GM18499 (cell line): Measurements from ENCODE around the gene TAPBP.
"Not testable (repeated sequence)": the region's sequence is repeated elsewhere in the genome, so short reads cannot be mapped to it uniquely, and the experiment has no call there.

ENCODE experiments used
- ATAC-seq: cut with Tn5 transposase; IDR thresholded peaks from one replicate; pipeline ENCODE4 v1.9.1; 2021; ENCODE audit warnings: moderate number of reproducible peaks; ENCODE audit not compliant: insufficient read depth, unreplicated experiment

The TAPBP gene

DNA sequence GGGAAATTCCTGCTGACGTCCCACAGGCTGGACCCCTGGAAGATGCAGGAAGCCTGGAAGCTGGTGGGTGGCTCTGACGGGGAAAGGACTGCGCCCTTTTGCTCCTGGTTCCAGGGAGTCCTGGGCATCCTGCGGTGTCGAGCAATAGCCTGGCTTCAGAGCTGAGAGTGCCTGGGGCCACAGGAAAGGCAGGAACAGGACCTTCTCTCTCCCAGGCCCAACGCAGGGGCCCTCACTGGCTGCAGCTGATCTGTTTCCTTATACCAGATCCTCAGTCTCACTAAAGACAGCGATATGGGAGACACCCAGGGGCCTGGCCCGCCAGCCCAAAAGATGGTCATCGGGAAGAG is 35.5 kb downstream of the TAPBP start:
- ATAC-seq = no peak

DNA sequence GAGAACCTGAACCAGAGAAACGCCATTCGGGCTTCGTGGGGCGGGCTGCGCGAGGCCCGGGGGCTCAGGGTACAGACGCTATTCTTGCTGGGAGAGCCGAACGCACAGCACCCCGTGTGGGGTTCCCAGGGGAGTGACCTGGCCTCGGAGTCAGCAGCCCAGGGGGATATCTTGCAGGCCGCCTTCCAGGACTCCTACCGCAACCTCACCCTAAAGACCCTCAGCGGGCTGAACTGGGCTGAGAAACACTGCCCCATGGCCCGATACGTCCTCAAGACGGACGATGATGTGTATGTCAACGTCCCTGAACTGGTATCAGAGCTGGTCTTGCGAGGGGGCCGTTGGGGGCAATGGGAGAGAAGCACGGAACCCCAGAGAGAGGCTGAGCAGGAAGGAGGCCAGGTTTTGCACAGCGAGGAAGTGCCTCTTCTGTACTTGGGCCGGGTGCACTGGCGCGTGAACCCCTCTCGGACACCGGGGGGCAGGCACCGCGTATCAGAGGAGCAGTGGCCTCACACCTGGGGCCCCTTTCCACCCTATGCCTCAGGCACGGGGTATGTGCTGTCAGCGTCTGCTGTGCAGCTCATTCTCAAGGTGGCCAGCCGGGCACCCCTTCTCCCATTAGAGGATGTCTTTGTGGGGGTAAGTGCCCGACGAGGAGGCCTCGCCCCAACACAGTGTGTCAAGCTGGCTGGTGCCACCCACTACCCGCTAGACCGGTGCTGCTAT is 36.1 kb downstream of the TAPBP start:
- no peak for ATAC-seq

DNA sequence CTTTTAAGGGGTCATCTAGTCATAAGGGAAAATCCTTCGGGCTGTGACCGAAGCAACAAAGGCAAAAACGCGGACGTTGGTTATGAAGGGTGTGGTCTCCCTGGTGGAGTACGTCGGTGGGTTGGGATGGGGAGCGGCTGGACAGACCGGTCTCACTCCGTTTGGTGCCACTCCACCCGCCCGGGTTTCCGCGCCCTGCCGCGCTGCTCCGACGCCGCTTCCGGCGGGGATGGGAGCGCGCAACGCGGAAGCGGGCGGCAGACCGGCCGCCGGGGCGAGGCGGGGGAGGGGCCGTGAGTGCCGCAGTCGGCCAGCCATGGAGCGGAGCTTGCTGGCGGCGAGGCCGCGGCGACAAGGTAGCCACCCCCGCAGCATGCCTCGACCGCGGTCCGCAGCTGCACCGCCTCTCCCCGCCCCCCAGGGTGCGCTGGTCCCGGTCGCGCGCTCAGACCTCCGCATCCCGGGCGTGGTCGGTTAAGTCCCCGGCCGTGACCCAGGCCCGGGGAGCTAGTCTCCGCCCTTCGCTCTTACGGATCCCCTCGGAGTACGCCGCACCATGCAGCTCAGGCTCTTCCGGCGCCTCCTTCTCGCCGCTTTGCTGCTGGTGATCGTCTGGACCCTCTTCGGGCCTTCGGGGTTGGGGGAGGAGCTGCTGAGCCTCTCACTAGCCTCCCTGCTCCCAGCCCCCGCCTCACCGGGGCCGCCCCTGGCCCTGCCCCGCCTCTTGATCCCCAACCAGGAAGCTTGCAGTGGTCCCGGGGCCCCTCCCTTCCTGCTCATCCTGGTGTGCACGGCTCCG is 36.8 kb downstream of the TAPBP start, which contains the start of gene B3GALT4:
Gene B3GALT4, plus strand, starts transcription at position 260 of the 799 bp plus-strand sequence. Its CDS starts 297 bp downstream, at position 557.
- ATAC-seq = no peak

- ATAC-seq = no peak
These were observed 37.4 kb downstream of the TAPBP start for GRCh38 chr6:33276581-33276863.

- ATAC-seq = not testable (repeated sequence)
These were observed 37.9 kb downstream of the TAPBP start for GRCh38 chr6:33275795-33276580.

GRCh38 chr6:33273924-33274902 is 39.7 kb downstream of the TAPBP start:
- ATAC-seq = no peak

GRCh38 chr6:33273129-33273923 is 40.6 kb downstream of the TAPBP start:
- ATAC-seq = no peak

GRCh38 chr6:33272275-33273128 is 41.4 kb downstream of the TAPBP start:
- ATAC-seq = no peak

DNA sequence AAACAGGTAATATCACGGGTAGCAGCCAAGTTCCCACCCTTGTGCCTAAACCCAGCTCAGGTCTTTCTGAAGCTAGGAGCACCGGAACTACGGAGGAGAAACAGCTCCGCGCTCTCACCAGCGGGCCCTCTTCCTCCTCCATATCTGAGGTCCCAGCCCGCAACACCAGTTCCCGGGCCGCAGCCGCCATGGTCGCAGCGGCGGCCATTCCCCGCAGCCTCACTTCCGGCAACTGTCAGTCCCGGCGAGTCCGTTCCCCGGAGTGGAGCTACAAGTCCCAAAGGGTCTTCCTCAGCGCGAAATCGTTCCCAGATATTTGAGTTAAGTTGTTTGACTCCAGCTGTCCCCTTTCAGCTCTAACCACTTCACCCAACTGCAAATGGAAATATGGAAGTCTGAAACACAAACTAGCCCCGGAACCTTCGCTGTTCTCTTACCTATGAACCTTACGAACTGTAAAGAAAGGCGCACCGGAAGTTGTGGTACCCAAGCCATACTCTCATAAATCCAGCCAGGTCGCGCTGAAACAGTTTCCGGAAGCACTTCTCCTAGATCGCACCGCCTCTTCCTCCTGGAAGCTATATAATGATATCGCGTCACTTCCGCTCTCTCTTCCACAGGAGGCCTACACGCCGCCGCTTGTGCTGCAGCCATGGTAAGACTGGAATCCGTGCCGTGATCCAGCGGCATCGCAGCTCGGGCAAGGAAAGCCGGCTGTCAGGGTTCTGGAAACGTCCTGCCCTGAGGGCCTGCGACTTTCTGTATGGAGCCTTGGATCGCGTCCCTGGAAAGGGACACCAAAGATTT is 42.2 kb downstream of the TAPBP start, which contains the start of the genes RPS18 and VPS52:
Gene RPS18, plus strand, starts transcription at position 608 of the 807 bp plus-strand sequence. Its CDS starts 45 bp downstream, at position 653.
Gene VPS52, minus strand, starts transcription at position 409 of the 807 bp plus-strand sequence. Its CDS starts 201 bp downstream, at position 208.
- ATAC-seq = peak; percentile 65

GRCh38 chr6:33271117-33271467 is 42.8 kb downstream of the TAPBP start:
- ATAC-seq = no peak

GRCh38 chr6:33264015-33264414 is 49.9 kb downstream of the TAPBP start:
- no peak for ATAC-seq

GRCh38 chr6:33262490-33262889 is 51.4 kb downstream of the TAPBP start:
- not testable (repeated sequence) for ATAC-seq

- ATAC-seq = no peak
These were observed 54.8 kb downstream of the TAPBP start for GRCh38 chr6:33259032-33259431.

- ATAC-seq = no peak
These were observed 59.3 kb downstream of the TAPBP start for GRCh38 chr6:33254591-33254990.

DNA sequence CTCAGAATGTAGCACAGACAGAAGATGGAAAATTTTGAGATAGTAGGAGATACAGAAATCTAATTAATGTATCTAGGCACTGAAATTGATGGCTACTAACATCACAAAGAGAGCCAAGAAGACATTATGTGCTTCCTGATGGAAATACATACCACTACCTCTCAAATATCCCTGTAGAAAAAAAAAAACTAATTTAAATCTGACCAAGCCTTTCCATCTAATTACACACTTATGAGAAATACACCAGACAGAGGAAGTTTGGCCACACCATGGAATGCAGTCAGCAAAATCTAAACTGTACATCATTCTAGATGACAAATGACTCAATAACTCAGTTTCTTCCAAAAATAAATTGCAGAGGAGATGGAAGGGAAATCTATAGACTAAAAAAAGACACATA is 61.1 kb downstream of the TAPBP start:
- ATAC-seq = no peak

DNA sequence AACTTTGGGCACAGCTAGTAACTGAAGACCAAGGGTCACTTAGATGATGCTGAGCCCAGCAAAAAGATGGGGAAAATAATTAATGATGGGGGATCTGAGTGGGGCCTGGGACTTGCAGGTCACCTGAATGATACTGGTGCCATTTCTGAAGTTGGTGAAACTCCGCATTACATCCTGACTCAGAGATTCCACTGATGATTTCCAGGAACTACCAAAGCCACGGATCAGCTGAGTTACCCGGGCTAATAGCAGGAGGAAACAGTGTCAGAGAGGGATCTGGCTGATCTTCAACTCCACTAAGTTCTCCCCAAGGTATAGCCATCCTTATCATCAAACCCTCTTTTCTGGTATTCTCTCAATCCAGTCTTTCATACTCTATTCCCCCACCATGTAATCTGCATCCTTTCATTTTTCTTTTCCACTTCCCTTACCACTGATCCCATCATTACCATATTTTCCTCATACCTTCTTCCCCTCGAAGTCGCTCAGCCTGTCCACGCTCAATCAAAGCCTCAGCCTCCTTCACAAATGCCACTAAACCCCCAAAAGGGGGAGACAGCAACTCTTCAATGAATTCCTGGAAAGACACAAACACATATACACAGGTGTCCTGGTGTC is 62.4 kb downstream of the TAPBP start:
- no peak for ATAC-seq

DNA sequence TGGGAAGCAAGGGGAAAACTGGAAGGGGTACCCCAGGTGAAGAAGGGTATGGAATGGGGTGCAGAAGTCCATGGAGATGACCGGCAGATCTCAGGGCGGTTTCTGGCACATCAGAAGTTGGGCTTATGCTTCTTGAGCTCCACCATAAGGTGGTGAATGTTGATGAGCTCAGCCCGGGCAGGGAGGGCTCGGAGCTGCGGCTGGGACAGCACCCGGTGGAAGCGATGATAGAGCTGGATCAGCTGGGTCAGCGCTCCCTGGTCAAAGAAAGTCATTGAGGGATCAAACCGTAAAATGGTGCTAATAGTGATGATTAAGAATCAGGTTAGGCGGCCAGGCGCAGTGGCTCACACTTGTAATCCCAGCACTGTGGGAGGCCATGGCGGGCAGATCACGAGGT is 63.1 kb downstream of the TAPBP start:
- ATAC-seq = no peak
